GM12801 (cell line): ENCODE results near the gene SLC35E1.

Experiments
- TF ChIP-seq, protein P1 (sequence below): IDR thresholded peaks from one replicate; pipeline ENCODE4 v1.5.1; 2011; ENCODE audit warnings: control low read depth; ENCODE audit not compliant: insufficient read length; ENCODE audit errors: extremely low read depth

SLC35E1 gene

DNA sequence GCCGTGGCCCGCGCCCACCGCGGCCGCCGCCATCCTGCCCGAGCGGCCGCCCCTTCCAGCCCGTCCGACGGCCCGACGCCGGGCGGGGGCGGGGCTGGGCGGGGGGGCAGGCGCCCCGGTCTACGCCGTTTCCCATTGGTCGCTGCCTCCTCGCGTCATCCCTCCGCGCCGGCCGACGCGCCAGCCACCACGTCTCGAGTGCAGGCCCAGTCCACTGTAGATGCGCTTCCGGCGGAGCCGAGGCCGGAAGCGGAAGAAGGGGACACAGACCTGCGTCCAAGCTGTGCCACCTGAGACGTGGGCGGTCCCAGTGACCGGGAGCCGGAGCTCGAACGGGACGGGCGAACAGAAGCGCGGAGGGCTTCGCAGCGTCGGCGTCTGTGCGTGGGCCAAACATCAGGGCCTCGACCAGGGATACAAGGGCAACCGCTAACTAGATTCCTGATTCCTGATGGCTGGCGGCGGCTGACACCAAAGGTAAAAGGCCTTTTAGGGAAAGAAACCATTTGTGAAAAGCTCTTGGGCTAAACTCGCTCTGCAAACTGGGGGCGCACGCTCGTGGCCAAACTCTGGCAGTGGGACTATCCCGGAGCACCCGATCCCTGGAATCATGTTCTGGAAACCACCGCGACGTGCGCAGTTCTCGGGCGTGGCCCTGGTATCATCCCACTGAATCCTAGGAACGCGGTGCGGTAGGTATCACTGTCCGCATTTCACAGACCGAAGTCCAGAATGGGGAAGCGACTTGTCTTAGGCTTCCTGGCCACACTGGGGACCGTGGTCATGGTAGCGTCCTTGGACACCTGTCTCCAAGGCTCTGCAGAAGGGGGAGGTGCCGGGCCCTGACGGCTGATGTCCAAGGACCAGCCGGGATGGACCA is at the start of gene SLC35E1:
Gene SLC35E1 (minus strand): TSS at position 84 of the 880 bp plus-strand sequence. CDS start 51 bp downstream, at position 33.
- TF ChIP-seq, protein P1, sequence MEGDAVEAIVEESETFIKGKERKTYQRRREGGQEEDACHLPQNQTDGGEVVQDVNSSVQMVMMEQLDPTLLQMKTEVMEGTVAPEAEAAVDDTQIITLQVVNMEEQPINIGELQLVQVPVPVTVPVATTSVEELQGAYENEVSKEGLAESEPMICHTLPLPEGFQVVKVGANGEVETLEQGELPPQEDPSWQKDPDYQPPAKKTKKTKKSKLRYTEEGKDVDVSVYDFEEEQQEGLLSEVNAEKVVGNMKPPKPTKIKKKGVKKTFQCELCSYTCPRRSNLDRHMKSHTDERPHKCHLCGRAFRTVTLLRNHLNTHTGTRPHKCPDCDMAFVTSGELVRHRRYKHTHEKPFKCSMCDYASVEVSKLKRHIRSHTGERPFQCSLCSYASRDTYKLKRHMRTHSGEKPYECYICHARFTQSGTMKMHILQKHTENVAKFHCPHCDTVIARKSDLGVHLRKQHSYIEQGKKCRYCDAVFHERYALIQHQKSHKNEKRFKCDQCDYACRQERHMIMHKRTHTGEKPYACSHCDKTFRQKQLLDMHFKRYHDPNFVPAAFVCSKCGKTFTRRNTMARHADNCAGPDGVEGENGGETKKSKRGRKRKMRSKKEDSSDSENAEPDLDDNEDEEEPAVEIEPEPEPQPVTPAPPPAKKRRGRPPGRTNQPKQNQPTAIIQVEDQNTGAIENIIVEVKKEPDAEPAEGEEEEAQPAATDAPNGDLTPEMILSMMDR, result no peak

DNA sequence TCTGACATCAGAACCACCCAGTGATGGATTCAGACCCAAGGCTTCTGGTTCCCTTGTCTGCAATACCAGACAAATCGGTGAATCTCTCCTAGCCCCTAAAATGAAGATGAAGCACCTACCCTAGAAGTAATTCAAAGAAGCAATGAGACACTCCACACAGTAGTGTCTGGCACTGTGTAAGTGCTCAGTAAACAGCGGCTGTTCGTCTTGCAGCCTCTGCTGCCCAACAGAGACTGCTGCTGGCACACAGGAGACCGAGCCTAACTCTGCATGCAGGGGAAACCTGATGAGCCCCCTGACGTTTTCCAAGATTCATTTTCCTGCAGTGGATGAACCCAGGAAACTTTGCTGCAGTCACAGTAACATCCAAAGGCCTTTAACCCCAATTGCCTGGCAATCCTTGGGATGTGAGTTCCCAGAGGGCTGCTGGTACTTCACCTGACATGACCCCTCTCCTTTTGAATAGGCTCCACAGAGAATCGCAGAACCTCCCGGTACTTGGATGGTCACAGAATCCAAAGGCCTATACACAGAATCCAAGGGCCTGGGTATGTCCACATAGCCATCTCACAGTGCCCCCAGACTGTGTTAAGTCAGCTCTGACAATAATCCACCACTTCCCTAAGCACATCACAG is 49.1 kb upstream of the SLC35E1 start:
- TF ChIP-seq, protein P1, result no peak

DNA sequence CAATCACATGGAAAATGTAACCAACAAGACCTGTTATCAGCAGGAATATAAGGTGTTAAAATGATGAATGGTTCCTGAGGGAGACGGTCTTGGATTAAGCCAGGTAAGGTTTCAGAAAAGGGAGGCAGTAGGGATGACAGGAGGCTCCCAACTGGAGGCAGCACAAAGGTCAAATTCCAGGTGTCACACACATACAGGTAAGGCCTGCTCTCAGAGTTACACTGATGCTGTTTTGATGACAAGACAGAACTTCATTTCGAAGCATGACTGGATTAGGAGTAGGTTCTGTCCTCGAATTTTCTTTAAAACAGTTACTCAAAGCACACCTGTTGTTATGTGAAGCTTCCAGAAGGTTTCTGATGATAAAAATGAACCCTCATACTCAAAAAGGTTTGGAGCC is 48.4 kb upstream of the SLC35E1 start:
- TF ChIP-seq, protein P1, result no peak

DNA sequence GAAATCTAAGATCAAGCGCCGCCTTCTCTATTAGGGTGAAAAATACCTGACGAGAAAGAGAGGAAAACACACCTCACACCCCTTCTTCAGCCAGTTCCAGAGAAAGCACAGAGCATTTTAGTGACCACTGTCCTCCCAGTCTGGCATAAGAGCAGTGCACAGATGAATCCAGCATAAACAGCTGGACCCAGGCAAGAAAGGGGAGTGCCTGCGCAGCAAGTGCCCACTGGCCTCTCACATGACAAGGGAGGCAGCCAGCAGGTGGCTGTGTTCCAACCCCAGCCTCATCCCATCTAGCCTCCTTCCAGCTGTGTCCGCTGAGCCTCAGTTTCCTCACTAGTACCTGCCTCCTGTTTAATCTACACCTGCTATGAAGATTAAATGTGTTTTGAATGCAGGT is 47.8 kb upstream of the SLC35E1 start:
- TF ChIP-seq, protein P1, result no peak

DNA sequence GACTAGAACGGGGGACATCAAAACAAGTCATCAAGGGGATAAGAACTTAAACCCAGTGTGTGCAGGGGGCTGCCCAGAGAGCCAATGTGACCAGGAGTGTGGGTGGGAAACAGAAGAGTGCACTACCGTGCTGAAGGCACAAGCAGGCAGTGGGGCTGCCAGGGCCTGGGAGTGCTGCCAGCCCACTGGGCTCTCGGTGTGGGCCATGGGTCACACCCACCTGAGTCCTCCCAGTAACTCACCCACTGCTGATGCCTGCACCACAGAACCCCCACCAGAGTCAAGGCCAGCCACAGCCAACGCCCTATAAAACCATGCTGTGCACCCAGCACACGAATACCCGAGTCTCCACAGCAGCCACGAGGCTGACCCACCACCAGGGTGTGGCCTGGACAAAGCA is 47.2 kb upstream of the SLC35E1 start:
- TF ChIP-seq, protein P1, result no peak

DNA sequence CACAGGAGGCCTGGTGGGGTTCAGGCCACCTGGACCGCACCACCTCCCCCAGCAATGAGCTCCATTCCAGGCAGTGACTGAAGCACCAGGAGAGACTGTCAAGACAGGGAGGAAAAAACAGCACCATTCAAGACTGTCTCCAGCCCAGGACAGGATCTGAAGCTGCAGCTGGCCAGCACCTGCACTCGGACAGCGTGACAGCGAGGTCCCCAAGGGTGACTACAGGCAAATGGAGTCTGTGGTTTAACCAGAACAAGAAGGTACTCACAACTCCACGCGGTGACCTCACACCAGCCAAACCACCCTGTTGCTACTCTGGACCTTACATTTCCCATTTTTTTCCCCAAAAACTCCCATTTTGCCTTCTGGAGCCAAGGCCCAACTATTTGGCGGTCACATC is 46.0 kb upstream of the SLC35E1 start:
- TF ChIP-seq, protein P1, result no peak

DNA sequence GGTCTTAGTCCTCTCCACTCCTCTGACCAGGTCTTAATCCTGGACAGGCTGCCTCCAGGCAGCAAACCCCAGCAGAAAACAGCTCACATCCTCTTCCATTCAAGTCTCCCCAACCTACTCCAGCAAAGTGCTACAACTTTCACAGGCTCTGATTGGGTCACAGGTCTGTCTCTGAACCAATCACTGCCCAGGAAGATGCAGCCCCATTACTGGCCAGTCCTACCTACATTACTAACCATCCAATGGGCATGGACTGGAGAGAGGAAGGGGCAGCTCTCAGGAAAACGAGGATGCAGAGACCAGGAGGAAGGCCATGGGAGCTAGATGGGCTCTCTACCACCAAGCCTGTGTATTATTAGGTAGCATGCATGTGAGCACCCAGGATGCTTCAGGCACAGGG is 43.6 kb upstream of the SLC35E1 start:
- TF ChIP-seq, protein P1, result no peak
